ENCODE data around the gene ZNF101.

The ZNF101 gene

GRCh38 chr19:19668230-19669012 lies at the start of gene ZNF101:
Gene ZNF101 (plus strand): TSS chr19:19668839. CDS start chr19:19668964, 125 bp downstream.
- DNase-seq, result peak; percentile 99

DNA sequence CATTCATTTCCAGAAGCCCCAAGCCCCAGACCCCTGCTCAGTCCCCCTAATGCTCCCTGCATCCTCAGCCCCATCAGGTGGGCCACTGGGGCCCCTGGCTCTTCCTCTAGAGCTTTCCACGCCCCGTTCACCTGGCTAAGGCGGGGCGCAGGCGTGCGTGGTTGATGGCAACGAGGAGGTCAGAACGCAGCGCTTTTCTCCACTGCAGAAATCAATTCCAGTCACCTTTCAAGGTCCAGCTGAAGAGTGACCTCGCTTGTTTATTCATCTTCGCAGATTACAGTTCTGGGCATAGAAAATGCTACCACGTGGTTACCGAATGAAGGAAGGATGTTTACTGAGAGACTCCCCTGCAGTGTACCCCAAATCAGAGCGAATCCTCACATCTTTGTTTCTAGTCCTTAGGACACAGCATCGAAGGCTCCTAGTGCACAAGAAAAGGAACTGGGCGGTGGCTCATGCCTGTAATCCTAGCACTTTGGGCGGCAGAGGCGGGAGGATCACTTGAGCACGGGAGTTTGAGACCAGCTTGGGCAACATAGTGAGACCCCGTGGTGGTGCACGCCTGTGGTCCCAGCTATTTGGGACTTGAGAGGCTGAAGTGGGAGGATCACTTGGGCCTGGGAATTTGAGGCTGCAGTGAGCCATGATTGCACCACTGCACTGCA lies 49.3 kb upstream of the ZNF101 start:
- DNase-seq, result no peak

- no peak for DNase-seq
Measured at GRCh38 chr19:19619849-19620210, 48.8 kb upstream of the ZNF101 start.

DNA sequence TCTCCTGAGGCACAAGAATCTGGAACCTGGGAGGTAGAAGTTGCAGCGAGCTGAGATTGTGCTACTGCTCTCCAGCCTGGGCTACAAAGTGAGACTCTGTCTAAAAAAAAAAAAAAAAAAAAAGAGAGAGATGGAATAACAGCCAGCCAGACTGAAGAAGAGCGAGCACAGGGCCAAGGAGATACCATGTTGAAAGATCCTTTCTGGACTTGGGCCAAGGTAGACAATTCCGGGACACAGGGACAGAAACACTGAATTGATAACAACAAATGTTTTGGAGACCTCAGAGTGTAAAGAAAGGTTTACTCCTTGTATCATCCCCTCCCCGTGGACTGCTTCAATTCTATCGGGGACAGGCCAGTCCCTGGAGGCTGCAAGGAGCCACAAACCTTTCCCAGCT lies 45.3 kb upstream of the ZNF101 start:
- no peak for DNase-seq

DNA sequence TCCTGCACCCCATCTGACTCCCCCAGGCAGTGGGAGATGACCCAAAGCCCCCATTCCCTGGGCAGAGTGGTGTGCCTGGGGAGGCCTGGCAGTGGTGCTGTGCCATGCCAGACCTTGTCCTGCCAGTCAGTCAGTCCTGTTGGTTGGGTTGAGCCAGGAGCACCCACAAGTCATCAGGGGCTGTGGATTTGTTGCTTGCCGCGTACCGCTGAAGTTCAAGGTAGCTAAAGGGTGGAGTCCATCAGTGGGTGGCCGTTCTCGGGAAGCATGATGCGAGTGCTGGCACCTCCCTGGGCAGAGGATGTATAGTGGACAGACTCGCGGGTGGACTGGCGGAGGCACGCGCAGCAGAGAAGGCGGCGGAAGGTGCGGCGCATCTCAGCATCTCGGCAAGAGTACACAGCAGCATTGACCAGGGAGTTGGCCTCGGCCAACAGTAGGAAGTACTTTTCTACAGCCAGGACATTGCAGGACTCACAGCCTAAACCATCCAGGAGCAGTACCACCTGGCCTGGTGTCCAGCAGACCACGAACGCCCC lies 44.5 kb upstream of the ZNF101 start:
- DNase-seq, result no peak

DNA sequence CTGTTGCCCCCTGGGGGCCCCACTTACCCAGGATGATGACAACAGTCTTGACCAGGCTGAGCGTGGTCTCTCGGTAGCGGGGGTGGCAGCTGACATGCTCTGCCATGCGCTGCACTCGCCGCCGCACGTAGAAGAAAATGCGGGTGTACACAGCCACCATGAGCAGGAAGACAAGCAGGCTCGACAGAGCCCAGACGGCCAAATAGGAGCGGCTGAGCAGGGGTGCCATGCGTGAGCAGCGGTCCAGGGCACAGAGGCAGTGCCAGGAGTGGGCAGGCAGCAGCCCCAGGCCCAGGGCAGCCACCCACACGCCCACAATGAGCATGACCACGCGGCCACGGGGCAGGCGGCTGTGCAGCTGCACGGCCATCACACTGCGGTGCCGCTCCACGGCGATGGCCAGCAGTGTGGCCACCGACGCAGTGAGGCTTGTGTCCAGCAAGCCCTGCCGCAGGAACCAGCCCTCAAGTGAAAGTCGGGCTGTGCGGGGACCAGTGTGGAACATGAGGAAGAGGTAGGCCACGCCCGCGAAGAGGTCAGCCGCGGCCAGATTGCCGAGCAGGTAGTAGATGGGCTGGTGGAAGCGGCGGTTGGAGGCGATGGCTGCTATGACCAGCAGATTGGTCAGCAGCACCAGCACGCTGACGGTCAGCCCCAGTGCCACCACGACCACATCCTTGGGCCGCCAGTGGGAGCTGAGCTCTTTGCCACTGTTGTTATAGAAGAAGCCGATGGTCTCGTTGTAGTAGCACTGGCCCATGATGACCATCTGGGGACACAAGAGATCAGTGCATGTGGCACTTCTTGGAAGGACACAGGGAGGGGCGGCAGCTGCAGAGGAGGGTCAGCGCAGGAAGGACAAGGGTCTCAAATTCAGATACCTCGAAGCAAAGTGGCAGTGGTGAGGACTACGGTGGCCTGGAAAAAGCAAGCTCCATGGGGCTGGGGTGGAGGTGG lies 41.8 kb upstream of the ZNF101 start:
- DNase-seq, result no peak

DNA sequence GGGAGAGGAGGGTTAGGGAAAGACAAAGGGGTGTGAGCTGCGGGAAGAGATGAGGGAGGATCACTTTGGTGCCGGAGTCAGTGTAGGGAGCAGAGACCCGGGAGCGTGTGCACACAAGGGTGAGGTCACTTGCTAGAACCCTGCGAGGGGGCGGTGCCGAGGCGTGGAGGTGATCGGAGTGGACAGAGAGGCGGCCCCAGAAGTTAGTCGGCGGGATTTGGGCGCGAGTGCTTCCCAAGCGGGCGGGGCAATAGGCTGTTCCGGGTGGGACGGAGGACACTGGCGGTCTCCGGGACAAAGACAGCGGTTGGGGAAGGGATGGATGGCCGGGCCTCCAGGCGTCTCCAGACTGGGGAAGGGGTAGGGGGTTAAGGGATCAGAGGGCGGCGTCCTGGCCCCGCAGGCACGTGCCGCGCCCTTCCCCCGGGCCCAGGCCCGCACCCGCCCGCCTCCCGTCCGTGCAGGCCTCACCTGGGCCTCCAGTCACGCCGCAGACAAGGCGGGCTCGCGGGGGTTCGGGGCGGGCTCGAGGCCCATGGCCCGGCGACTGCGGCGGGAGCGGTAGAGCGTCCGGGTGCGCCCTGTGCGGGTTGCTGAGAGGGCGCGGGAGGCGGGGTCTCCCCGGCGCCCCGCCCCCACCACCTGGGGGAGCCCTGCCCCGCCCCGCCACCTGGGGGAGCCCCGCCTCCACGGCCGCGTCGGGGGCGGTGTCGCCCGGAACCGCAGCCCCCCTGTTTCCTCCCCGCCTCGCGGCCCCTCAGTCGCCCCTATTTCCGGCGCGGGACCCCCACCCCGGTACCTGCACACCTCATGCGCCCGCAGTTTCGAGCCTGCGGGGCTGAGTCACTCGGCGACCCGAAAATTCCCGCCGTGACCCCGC lies 40.8 kb upstream of the ZNF101 start, which contains the start of gene LPAR2:
Gene LPAR2 (minus strand): TSS at position 600 of the 880 bp plus-strand sequence. CDS start 945 bp downstream, outside the sequence.
- peak; percentile 39 for DNase-seq

DNA sequence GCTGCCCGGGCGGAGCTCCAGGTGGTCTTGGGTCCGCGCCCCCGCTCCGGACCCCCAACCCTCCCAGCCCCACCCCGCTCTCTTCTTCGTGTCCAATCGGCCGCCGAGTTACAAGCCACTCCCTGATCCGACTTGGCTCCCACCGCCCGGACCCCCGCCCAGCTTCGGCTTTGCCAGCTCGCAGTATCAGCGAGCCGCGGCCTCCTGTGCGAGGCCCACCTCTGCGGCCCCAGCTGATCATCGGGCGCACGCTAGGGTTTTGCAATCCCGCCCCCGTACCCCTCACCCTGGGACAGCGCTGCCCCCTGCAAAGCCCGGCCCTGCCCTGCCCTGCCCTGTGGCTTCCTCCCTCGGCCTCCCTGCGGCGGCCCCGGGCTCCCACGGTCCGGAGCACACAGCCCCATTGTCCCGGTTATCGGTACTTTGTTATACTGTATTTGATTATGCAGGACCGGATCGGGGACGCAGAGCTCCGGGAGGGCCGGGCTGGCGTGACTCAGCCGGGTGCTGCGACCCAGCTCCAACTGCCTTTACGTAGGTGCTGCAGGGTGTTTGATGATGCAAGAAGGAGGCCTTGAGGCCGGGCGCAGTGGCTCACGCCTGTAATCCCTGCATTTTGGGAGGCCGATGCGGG lies 40.0 kb upstream of the ZNF101 start:
- DNase-seq, result peak; percentile 44

DNA sequence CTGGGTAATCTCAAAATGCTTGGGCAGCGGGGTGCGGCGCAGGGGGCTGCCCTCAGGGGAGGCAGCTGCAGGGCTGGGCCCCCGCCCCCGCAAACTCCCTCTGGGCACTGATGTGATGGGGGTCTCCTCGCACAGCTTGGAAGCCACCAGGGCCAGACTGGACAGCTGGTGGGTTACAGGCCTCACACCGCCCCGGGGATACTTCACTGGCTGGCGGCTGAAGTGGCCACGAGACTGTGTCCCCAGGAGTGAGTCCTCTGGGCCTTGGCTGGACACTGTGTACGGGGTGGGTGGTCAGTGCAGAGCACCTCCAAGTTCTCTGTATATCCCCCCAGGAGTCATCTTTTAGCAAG lies 38.6 kb upstream of the ZNF101 start:
- no peak for DNase-seq

DNA sequence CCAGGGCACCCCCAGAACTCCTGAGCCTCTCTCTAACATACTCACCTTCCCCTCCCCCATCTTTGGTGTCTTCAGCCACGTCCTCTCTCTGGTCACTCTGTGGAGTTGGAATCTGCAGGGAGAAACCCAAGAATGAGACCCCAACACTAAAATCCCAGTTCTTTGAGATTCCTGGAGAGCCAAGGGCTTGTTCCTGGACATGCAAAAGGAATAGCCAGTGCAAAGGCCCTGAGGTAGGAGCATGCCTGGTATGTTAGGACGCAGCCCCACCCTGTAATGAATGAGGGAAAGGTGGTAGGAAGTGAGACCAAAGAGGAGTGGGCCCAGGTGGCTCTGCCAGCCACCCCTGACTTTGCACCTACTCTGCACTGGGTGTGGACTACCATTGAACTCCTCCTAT lies 38.2 kb upstream of the ZNF101 start:
- no peak for DNase-seq

DNA sequence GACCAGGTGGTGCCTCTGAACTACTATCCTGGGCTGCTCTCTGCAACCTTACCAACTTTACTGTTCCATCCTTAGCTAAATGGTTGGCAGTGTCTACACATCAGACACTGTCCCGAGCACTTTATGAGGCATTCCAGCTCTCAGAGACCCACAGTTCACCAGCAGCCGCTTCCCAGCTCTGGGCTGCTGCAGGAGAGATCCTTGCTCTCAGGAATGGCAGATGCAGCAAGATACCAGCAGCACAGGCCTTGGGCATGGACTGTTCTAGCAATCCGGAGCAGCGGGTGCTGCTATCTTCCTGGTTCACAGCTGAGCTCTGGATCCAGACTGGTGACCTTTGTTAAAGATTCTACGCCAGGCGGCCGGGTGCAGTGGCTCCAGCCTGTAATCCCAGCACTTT lies 37.3 kb upstream of the ZNF101 start:
- DNase-seq, result no peak

DNA sequence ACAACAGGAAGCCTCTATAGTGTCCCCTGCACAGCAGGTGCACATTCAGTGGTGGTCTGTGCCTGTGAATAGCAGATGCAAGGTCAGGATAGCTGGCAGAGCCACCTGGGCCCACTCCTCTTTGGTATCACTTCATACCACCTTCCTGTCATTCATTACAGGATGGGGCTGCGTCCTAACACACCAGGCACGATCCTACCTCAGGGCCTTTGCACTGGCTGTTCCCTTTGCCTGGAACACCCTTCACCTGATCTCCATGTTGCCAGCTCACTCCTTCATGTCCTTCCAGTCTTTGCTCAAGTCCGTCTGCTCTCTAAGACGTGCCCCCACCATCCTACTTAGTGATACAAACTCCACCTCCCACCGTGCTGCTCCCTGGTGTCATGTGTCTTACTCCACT lies 36.0 kb upstream of the ZNF101 start:
- no peak for DNase-seq

- no peak for DNase-seq
Measured at GRCh38 chr19:19633711-19634515, 34.7 kb upstream of the ZNF101 start.

DNA sequence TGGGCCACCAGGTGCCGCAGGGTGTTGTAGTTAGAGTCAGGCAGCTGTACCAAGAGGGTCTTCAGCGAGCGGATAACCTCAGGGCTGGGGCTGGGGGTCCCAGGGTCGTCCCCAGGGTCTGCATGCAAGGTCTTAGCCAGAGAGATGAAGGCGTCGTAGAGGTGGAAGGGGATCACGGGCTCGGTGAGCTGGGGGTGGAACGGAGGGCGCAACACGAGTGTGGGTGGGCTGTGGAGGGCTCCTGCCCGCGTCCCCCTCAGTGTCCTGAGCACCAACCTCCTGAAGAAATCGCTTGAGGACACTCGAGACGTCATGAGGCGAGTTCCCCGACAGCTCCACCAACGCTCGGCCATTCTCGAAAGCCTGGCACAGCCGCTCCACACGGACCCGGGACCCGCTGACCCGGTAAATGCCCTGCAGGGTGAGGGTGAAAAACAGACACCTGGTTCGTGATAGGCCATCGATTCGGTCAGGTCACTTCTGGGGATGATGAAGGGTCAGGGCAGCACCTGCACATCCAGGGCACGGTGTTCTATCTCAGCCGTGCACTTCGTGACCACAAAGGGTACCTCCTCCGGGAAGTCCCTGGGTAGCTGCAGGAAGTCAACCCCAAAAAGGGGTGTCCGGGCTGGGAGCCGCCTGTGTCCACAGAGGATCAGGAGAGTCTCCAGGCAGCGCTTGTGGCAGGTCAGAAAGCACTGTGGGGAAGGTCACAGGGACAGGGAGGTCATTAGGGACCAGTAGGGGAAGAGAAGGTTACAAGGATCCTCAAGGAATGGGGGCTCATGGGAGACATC lies 33.9 kb upstream of the ZNF101 start:
- no peak for DNase-seq

GRCh38 chr19:19635313-19635702 lies 33.3 kb upstream of the ZNF101 start:
- no peak for DNase-seq

DNA sequence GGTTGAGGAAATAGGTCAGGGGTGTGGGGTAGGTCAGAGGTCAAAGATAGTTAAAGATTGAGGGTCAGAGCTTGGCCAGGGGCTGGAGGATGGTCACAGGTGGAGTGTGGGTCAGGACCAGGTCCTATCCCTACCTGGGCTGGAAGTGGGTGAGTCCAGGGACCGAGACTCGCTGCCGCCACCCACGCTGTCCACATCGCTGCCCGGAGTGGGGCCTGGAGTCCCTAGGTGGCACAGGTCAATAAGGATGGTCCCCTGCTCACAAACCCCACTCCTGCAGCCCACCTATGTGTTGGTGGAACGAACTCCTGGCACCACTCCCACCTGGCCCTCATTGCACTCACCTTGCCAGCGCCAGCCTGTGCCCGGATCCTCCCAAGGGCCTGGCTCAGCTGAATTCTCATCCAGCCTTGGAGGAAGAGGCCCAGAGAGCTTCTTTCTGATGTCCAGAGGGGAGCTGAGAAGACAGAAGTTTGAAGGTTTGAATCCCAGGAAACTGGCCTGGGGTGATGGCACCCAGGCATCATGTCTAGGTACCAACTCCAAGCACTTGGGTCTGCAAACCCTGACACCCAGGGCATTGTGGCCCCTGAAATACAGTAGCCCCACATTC lies 32.0 kb upstream of the ZNF101 start:
- DNase-seq, result no peak

DNA sequence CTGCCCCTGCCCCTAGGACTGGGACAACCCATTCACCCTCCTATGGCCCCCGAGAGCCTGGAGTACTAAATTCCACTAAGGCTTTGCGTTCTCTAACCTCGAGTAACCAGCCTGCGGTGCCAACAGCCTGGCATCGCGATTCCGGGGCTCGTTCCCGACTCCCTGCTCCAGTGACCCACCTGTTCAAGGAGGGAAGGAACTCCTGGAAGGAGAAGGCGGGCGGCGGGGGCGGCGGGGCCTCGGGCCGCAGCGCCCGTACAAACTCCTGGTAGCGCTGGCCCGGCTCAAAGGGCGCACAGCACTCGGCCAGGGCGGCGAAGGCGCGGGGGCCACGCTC lies 31.5 kb upstream of the ZNF101 start:
- no peak for DNase-seq

GRCh38 chr19:19637523-19638251 lies 31.0 kb upstream of the ZNF101 start:
- DNase-seq, result no peak
